NCI-H1092 treated with DMSO at 0.1 percent for 48 hours (cell line): ENCODE data around the gene SLC25A38.
A peak's percentile ranks its signal among the peaks of the same experiment; 100 is the strongest.
"Not testable (repeated sequence)": the region's sequence is repeated elsewhere in the genome, so short reads cannot be mapped to it uniquely, and the experiment has no call there.

Experiments used
- DNase-seq: peaks from one replicate; lab custom pipeline; 2025; lab: John Stamatoyannopoulos, UW

Gene SLC25A38

GRCh38 chr3:39383045-39383880 lies at the start of gene SLC25A38:
SLC25A38 (plus strand) TSS chr3:39383370; CDS start chr3:39383725, 355 bp downstream.
- DNase-seq: no peak

GRCh38 chr3:39333607-39334006 lies 49.6 kb upstream of the SLC25A38 start:
- no peak for DNase-seq

- DNase-seq: no peak
These were observed 49.0 kb upstream of the SLC25A38 start for GRCh38 chr3:39334205-39334604.

- no peak for DNase-seq
These were observed 45.0 kb upstream of the SLC25A38 start for GRCh38 chr3:39338201-39338600.

GRCh38 chr3:39339086-39339485 lies 44.1 kb upstream of the SLC25A38 start:
- DNase-seq: no peak

GRCh38 chr3:39343076-39343717 lies 40.0 kb upstream of the SLC25A38 start:
- DNase-seq: no peak

GRCh38 chr3:39343760-39344159 lies 39.4 kb upstream of the SLC25A38 start:
- DNase-seq: no peak

- DNase-seq: no peak
These were observed 38.3 kb upstream of the SLC25A38 start for GRCh38 chr3:39344746-39345344.

- DNase-seq: no peak
These were observed 36.2 kb upstream of the SLC25A38 start for GRCh38 chr3:39346785-39347585.

- no peak for DNase-seq
These were observed 35.6 kb upstream of the SLC25A38 start for GRCh38 chr3:39347586-39347876.

GRCh38 chr3:39349080-39349479 lies 34.1 kb upstream of the SLC25A38 start:
- peak; percentile 23 for DNase-seq

- no peak for DNase-seq
These were observed 32.5 kb upstream of the SLC25A38 start for GRCh38 chr3:39350714-39351113.

GRCh38 chr3:39351134-39351533 lies 32.0 kb upstream of the SLC25A38 start:
- not testable (repeated sequence) for DNase-seq

- DNase-seq: not testable (repeated sequence)
These were observed 29.8 kb upstream of the SLC25A38 start for GRCh38 chr3:39353168-39353927.

- DNase-seq: no peak
These were observed 24.8 kb upstream of the SLC25A38 start for GRCh38 chr3:39358333-39358732.

GRCh38 chr3:39361252-39361927 lies 21.8 kb upstream of the SLC25A38 start:
- no peak for DNase-seq

GRCh38 chr3:39362192-39362591 lies 21.0 kb upstream of the SLC25A38 start:
- no peak for DNase-seq

GRCh38 chr3:39362812-39363211 lies 20.4 kb upstream of the SLC25A38 start:
- DNase-seq: peak; percentile 1

GRCh38 chr3:39370450-39370849 lies 12.7 kb upstream of the SLC25A38 start:
- not testable (repeated sequence) for DNase-seq

- no peak for DNase-seq
These were observed 10.3 kb upstream of the SLC25A38 start for GRCh38 chr3:39372833-39373232.
